Measurements from ENCODE around the gene ATM. TPM values are rescaled to one million over a fixed set of nuclear protein-coding genes. Genes with fewer than 3 reads are reported as not detected.
"Not testable (repeated sequence)": the region's sequence is repeated elsewhere in the genome, so short reads cannot be mapped to it uniquely, and the experiment has no call there.

ATM gene
- polyA plus RNA-seq, 1 experiment, result 12.8 TPM

- no peak for TF ChIP-seq CTCF (IDR thresholded peaks at IDR 0.05; ENCODE audit: insufficient read depth, low read depth, low read length)
- H3K27me3 ChIP-seq (ENCODE audit: control insufficient read depth, insufficient read depth, low read length), result no peaks in the 10 kb centered on the region
- ChIA-PET CTCF (no interaction called here), POLR2A (no interaction called here)
- DNase-seq (ENCODE audit: low read depth), result no peak
- peaks cover 1% of the 10 kb centered on the region; the same call in 1 of the 2 replicates for H3K36me3 ChIP-seq (ENCODE audit: control insufficient read depth, insufficient read depth, low read length)
- no peak overlapping the region for H3K4me3 ChIP-seq (ENCODE audit: low read depth, low read length)
Measured at GRCh38 chr11:108246308-108246707, 23.4 kb downstream of the ATM start.

- TF ChIP-seq CTCF (IDR thresholded peaks at IDR 0.05; ENCODE audit: insufficient read depth, low read depth, low read length), result no peak
- CTCF ChIA-PET, result no interaction called here
Measured at GRCh38 chr11:108246885-108247284, 24.0 kb downstream of the ATM start.

GRCh38 chr11:108253176-108253575 is 30.3 kb downstream of the ATM start:
- CTCF ChIA-PET, result no interaction called here

More at GRCh38 chr11:108246885-108247284, 24.0 kb downstream of the ATM start:
- no peak for DNase-seq (ENCODE audit: low read depth)
- Histone ChIP-seq H3K36me3 (ENCODE audit: control insufficient read depth, insufficient read depth, low read length) (peaks cover 1% of the 10 kb centered on the region; the same call in 1 of the 2 replicates), H3K27me3 (ENCODE audit: control insufficient read depth, insufficient read depth, low read length) (no peaks in the 10 kb centered on the region), H3K4me3 (ENCODE audit: low read depth, low read length) (no peak overlapping the region)
- POLR2A ChIA-PET, result no interaction called here

GRCh38 chr11:108269583-108269982 is 46.7 kb downstream of the ATM start:
- no peak for TF ChIP-seq CTCF (IDR thresholded peaks at IDR 0.05; ENCODE audit: insufficient read depth, low read depth, low read length)
- Histone ChIP-seq H3K4me3 (ENCODE audit: low read depth, low read length) (no peak overlapping the region), H3K27me3 (ENCODE audit: control insufficient read depth, insufficient read depth, low read length) (no peaks in the 10 kb centered on the region), H3K36me3 (ENCODE audit: control insufficient read depth, insufficient read depth, low read length) (no peaks in the 10 kb centered on the region; the same call in none of the 2 replicates)
- CTCF ChIA-PET, result no interaction called here
- POLR2A ChIA-PET, result no interaction called here
- no peak for DNase-seq (ENCODE audit: low read depth)

More at GRCh38 chr11:108253176-108253575, 30.3 kb downstream of the ATM start:
- no peaks in the 10 kb centered on the region for H3K27me3 ChIP-seq (ENCODE audit: control insufficient read depth, insufficient read depth, low read length)
- no peak for DNase-seq (ENCODE audit: low read depth)
- POLR2A ChIA-PET, result no interaction called here
- H3K36me3 ChIP-seq (ENCODE audit: control insufficient read depth, insufficient read depth, low read length), result peaks cover 3% of the 10 kb centered on the region
- TF ChIP-seq CTCF (IDR thresholded peaks at IDR 0.05; ENCODE audit: insufficient read depth, low read depth, low read length), result no peak
- no peak overlapping the region for H3K4me3 ChIP-seq (ENCODE audit: low read depth, low read length)

GRCh38 chr11:108276985-108277616 is 54.2 kb downstream of the ATM start:
- H3K27me3 ChIP-seq (ENCODE audit: control insufficient read depth, insufficient read depth, low read length); POLR2A ChIA-PET; CTCF ChIA-PET; DNase-seq (ENCODE audit: low read depth); H3K4me3 ChIP-seq (ENCODE audit: low read depth, low read length); H3K36me3 ChIP-seq (ENCODE audit: control insufficient read depth, insufficient read depth, low read length): not testable (repeated sequence)

- ChIA-PET POLR2A (no interaction called here), CTCF (no interaction called here)
- Histone ChIP-seq H3K27me3 (ENCODE audit: control insufficient read depth, insufficient read depth, low read length) (no peaks in the 10 kb centered on the region), H3K36me3 (ENCODE audit: control insufficient read depth, insufficient read depth, low read length) (peaks cover 4% of the 10 kb centered on the region; the same call in 1 of the 2 replicates), H3K4me3 (ENCODE audit: low read depth, low read length) (no peak overlapping the region)
- no peak for DNase-seq (ENCODE audit: low read depth)
- TF ChIP-seq CTCF (IDR thresholded peaks at IDR 0.05; ENCODE audit: insufficient read depth, low read depth, low read length), result no peak
Measured at GRCh38 chr11:108278546-108278945, 55.7 kb downstream of the ATM start.
